ENCODE measurements around the gene HDAC4.

Gene HDAC4

DNA sequence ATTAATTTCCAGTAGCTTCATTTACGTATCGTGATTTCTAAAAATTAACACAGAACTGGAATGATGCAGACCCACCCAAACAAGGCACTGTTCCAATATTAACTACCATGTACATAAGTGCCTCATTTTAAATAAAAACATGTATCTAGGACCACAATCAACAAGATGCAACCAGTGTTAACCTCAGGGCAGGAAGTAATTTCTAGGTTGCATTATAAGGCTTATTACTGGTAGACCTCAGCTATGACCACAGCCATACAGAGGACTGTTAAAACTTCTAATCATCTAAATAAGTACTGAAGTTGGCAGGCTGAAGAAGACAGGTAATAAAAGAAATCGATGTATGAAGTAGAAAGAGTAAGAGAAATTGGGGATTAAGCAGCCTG, 262.9 kb downstream of the HDAC4 start:
- no peak for DNase-seq (ENCODE audit: low spot score)

- DNase-seq (ENCODE audit: low spot score), result no peak
Measured at GRCh38 chr2:239137165-239137897, 263.5 kb downstream of the HDAC4 start.

GRCh38 chr2:239136762-239137161, 264.1 kb downstream of the HDAC4 start:
- no peak for DNase-seq (ENCODE audit: low spot score)

- DNase-seq (ENCODE audit: low spot score), result no peak
Measured at GRCh38 chr2:239136203-239136602, 264.6 kb downstream of the HDAC4 start.

- DNase-seq (ENCODE audit: low spot score), result no peak
Measured at GRCh38 chr2:239135531-239135930, 265.3 kb downstream of the HDAC4 start.

- DNase-seq (ENCODE audit: low spot score), result no peak
Measured at GRCh38 chr2:239133945-239134570, 266.8 kb downstream of the HDAC4 start.

GRCh38 chr2:239132786-239133185, 268.0 kb downstream of the HDAC4 start:
- no peak for DNase-seq (ENCODE audit: low spot score)

DNA sequence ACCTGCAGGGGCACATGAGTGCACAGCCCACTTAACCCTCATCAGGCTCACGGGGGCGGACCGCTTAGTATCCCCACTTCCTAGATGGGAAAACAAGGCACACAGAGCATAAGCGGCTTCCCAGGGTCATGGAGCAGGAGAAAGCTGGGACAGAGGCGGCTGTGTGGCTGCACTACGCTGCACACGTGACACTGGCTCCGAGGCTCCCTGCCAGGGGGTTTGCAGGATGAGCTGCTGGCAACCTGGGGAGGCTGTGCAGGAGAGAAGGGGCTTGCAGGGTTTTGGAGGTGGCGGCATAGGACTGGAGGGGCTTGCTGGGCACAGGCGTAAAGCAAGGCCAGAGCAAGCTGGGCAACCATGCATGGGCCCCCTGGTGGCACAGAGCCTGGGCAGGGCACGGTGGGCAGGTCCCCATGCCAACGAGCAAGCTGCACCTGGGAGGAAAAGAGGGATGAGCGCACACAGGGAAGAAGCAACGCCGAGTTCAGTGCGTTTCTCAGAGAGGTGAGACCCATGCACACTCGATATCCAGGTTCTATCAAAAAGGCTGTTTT, 268.6 kb downstream of the HDAC4 start:
- no peak for DNase-seq (ENCODE audit: low spot score)

GRCh38 chr2:239131521-239131920, 269.3 kb downstream of the HDAC4 start:
- no peak for DNase-seq (ENCODE audit: low spot score)

GRCh38 chr2:239130786-239131325, 270.0 kb downstream of the HDAC4 start:
- DNase-seq (ENCODE audit: low spot score), result no peak

GRCh38 chr2:239130041-239130440, 270.8 kb downstream of the HDAC4 start:
- DNase-seq (ENCODE audit: low spot score), result no peak

- DNase-seq (ENCODE audit: low spot score), result no peak
Measured at GRCh38 chr2:239129147-239129920, 271.5 kb downstream of the HDAC4 start.

- no peak for DNase-seq (ENCODE audit: low spot score)
Measured at GRCh38 chr2:239128706-239129105, 272.1 kb downstream of the HDAC4 start.

DNA sequence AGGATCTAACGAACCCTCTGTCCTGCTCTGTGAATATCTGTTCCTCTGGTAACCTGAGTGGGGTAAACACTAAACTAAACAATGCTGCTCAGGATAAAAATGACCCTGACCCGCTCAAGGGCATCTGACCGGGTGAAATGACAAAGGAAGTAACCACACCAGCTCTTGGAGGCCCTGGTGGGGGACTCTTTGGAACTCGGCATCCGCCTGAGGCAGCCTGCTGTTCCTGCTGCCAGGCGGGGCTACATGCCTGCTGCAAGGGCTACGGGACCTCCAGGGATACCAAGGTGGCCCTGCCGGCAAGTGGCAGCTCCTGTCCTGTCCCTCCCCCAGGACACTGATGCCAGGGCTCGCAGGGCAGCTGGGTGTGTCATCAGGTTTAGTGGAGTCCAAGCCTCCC, 273.3 kb downstream of the HDAC4 start:
- DNase-seq (ENCODE audit: low spot score), result no peak

DNA sequence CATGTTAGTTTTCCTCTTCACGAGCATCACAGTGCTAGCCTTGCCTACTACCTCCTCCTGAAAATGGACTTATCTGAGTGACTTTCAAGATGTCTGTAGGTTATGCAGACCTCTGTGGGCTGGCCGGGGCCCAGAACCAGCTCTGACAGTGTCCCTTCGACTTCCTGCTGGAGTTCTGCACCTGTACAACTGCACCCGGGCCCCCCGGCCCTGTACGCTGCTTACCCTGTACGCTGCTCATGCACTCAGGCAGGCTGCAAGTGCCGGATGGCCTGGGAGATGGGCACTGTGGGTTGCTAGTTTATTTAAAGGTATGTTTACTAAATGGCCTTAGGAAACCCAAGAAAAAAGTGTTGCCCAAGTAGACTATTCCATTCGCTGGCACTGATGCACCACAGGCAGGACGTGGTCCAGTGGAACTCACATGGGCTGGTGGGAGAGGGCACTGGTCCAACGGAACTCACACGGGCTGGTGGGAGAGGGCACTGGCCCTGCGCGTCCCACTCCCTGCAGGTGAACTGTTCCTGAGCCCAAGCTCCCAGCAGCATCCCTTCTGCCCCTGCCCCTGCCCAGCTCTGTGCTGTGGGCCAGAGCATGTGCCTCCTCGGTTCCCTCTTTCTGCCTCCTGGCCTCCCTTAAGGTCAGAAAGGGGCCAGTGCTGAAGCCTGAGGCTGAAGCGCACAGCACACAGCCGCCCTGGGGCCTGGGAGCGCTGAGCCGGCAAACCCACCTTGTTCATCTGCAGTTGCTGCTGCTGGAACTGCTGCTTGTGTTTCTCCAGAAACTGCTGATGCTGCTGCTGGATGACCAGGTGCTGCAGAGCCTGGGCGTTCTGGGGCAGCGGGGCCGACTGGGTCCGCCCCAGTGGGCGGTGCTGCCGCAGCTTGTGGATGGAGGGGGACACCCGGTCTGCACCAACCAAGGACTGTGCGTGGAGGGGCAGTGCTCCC, 274.8 kb downstream of the HDAC4 start:
- no peak for DNase-seq (ENCODE audit: low spot score)

DNA sequence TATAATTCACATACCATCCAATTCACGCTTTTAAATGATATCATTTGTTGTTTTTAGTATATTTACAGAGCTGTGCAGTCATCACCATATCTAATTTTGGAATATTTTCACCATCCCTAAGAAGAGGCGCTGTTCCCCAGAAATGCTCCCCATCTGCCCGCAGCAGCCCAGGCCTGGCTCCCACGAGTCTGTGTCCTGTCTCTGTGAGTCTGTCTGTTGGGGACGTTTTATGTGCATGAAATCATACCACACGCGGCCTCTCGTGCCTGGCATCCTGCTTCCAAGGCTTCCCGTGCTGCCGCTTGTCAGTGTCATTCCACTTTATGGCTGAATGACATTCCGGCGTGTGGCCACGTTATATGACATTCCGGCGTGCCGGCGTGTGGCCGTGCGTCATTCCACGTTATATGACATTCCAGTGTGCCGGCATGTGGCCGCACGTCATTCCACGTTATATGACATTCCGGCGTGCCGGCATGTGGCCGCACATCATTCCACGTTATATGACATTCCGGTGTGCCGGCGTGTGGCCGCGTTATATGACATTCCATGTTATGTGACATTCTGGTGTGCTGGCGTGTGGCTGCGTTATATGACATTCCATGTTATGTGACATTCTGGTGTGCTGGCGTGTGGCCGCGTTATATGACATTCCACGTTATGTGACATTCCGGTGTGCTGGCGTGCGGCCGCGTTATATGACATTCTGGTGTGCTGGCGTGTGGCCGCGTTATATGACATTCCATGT, 276.5 kb downstream of the HDAC4 start:
- no peak for DNase-seq (ENCODE audit: low spot score)

- no peak for DNase-seq (ENCODE audit: low spot score)
Measured at GRCh38 chr2:239122421-239123110, 278.3 kb downstream of the HDAC4 start.

DNA sequence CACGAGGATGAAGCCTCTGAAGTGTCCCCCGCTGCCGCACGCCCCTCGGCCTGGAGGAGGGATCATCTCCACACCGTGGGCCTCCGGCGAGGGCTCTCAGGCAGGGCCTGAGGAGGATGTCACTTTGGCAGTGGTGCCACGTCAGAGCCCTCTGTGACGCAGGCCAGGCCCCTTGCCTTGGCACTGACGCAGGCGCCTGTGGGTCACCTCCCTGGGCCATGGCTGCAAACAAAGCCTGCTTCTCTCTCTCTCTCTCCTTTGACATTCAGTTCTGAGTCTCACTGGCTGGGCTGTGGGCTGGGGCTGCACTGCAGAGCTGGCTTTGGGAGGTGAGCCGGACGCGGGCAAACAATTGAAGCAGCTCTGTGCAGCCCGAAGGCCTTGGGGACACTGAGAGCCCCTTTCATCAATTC, 279.2 kb downstream of the HDAC4 start:
- DNase-seq (ENCODE audit: low spot score), result no peak

- DNase-seq (ENCODE audit: low spot score), result no peak
Measured at GRCh38 chr2:239120664-239121063, 280.2 kb downstream of the HDAC4 start.
